ENCODE data around the gene CACNA2D2. TPM values are rescaled to one million over a fixed set of nuclear protein-coding genes. Genes with fewer than 3 reads are reported as not detected.

Gene CACNA2D2
- polyA plus RNA-seq, 1 of the 3 experiments (the other 2 are of a cell fraction) = 1.1 TPM

DNA sequence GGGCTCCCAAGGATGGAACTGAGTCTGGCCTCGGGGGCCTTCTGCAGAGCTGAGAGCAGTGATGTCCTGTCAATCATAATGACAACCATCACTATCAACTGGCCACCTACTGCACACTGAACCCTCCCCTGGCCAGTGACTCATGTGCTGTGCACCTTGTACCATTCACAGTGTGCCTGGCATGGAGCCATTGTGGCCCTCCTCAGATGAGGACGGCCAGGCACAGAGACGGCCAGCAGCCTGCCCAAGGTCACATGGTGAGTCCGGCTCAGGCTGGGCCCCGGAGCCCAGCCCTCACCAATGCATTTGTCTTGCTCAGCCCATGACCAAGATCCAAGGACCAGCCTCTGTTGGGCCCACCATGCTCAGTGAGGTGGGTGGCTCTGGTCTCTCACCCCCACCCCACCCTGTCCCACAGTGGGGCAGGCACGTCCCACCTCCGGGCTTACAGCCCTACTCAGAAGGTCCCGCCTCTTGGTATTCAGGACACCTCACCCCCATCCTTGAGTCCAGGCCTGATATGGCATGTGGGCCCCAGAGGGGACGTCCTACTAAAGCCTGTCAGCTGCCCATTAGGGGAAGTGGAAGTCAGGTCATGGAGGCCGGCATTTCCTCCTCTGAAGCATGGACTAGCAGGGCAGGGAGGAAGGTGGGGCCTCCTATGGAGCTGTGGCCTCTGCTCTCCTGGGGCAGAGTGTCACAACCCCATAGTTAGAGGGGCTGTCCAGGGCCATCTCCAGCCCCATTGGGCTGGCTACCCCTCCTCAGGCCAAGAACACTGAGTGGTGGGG is 108.2 kb downstream of the CACNA2D2 start:
- Histone ChIP-seq H3K79me2 (ENCODE audit: insufficient read depth) (no peaks in the 10 kb centered on the region), H3F3A (replicated peaks; ENCODE audit: insufficient read depth) (no peaks in the 10 kb centered on the region), H3K9me3 (no peaks in the 10 kb centered on the region), H3K36me3 (replicated peaks in 1 of 2; ENCODE audit: control insufficient read depth in 1 of 2, insufficient read depth in 2 of 2, low read length in 1 of 2) (no peaks in the 10 kb centered on the region), H3K4me3 (ENCODE audit: low read depth in 2 of 2, low read length in 1 of 2) (no peak overlapping the region), H3K27ac (ENCODE audit: low read depth in 2 of 2, low read length in 1 of 2) (peak overlapping the region in 1 of 2 experiments; percentile 100; a peak in 1 of 4 replicates), H3K9ac (no peak overlapping the region), H3K9me2 (no peaks in the 10 kb centered on the region), H4K20me1 (ENCODE audit: insufficient read depth) (no peaks in the 10 kb centered on the region), H2AFZ (ENCODE audit: low read depth) (no peak overlapping the region), H3K4me1 (ENCODE audit: control insufficient read depth in 1 of 2, insufficient read depth in 2 of 2, low read depth in 1 of 2, low read length in 1 of 2) (peaks cover 0 to 94% of the 10 kb centered on the region in 2 experiments; a peak in 2 of 4 replicates), H3K27me3 (ENCODE audit: insufficient read depth) (peaks cover 19% of the 10 kb centered on the region; the same call in 1 of the 2 replicates), H3K4me2 (no peak overlapping the region)
- POLR2A ChIA-PET = no interaction called here
- WGBS (ENCODE audit: low lambda C conversion rate) = 75% methylated on average over 6 of the region's 10 CpGs
- TF ChIP-seq RAD21 (IDR thresholded peaks at IDR 0.05; ENCODE audit: low read length) (no peak), FOXJ3 (CRISPR knock-in tag; IDR thresholded peaks at IDR 0.05) (no peak), TEAD4 (IDR thresholded peaks at IDR 0.05; ENCODE audit: borderline replicate concordance, insufficient read depth) (no peak), RXRA (IDR thresholded peaks at IDR 0.05; ENCODE audit: borderline replicate concordance, low read depth) (no peak)
- TF ChIP-seq, protein P1, sequence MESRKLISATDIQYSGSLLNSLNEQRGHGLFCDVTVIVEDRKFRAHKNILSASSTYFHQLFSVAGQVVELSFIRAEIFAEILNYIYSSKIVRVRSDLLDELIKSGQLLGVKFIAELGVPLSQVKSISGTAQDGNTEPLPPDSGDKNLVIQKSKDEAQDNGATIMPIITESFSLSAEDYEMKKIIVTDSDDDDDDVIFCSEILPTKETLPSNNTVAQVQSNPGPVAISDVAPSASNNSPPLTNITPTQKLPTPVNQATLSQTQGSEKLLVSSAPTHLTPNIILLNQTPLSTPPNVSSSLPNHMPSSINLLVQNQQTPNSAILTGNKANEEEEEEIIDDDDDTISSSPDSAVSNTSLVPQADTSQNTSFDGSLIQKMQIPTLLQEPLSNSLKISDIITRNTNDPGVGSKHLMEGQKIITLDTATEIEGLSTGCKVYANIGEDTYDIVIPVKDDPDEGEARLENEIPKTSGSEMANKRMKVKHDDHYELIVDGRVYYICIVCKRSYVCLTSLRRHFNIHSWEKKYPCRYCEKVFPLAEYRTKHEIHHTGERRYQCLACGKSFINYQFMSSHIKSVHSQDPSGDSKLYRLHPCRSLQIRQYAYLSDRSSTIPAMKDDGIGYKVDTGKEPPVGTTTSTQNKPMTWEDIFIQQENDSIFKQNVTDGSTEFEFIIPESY (IDR thresholded peaks at IDR 0.05; ENCODE audit: borderline replicate concordance, low read depth) = no peak
- TF ChIP-seq, protein P2, sequence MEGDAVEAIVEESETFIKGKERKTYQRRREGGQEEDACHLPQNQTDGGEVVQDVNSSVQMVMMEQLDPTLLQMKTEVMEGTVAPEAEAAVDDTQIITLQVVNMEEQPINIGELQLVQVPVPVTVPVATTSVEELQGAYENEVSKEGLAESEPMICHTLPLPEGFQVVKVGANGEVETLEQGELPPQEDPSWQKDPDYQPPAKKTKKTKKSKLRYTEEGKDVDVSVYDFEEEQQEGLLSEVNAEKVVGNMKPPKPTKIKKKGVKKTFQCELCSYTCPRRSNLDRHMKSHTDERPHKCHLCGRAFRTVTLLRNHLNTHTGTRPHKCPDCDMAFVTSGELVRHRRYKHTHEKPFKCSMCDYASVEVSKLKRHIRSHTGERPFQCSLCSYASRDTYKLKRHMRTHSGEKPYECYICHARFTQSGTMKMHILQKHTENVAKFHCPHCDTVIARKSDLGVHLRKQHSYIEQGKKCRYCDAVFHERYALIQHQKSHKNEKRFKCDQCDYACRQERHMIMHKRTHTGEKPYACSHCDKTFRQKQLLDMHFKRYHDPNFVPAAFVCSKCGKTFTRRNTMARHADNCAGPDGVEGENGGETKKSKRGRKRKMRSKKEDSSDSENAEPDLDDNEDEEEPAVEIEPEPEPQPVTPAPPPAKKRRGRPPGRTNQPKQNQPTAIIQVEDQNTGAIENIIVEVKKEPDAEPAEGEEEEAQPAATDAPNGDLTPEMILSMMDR (IDR thresholded peaks at IDR 0.05) = no peak
- DNase-seq = no peak
- CTCF ChIA-PET = interaction anchor here (0.8 to 4.3 kb wide), 6 partner anchors 11 to 147 kb away, joined by 3 to 15 read pairs (median 3); no protein-coding TSS in a partner anchor

DNA sequence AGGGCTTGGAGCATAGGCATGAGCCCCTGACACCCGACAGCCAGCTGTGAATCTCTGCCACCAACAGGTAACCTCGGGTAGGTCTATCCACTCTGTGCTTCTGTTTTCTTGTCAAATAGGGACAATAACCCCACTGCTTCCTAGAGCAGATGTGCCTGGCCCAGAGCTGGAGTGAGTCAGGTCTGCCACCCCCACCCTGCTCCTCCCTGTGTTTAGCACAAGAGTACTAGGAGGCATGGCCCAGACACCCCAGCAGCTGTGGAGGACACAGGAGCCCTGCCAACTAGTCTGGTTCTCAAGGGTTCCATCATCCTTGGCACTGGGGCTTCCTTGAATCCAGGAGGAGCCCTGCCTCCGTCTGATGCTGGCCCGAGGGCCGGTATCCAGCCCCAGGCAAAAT is 110.4 kb downstream of the CACNA2D2 start:
- Histone ChIP-seq H3K27ac (ENCODE audit: low read depth in 2 of 2, low read length in 1 of 2) (peak overlapping the region in 1 of 2 experiments; percentile 100; a peak in 2 of 4 replicates), H3K4me2 (no peak overlapping the region), H3K79me2 (ENCODE audit: insufficient read depth) (no peaks in the 10 kb centered on the region), H3F3A (replicated peaks; ENCODE audit: insufficient read depth) (no peaks in the 10 kb centered on the region), H3K9ac (no peak overlapping the region), H4K20me1 (ENCODE audit: insufficient read depth) (no peaks in the 10 kb centered on the region), H3K4me3 (ENCODE audit: low read depth in 2 of 2, low read length in 1 of 2) (no peak overlapping the region), H2AFZ (ENCODE audit: low read depth) (no peak overlapping the region), H3K9me3 (no peaks in the 10 kb centered on the region), H3K36me3 (replicated peaks in 1 of 2; ENCODE audit: control insufficient read depth in 1 of 2, insufficient read depth in 2 of 2, low read length in 1 of 2) (no peaks in the 10 kb centered on the region), H3K4me1 (ENCODE audit: control insufficient read depth in 1 of 2, insufficient read depth in 2 of 2, low read depth in 1 of 2, low read length in 1 of 2) (peaks cover 0 to 95% of the 10 kb centered on the region in 2 experiments; a peak in 2 of 4 replicates), H3K9me2 (no peaks in the 10 kb centered on the region), H3K27me3 (ENCODE audit: insufficient read depth) (no peaks in the 10 kb centered on the region)
- CTCF ChIA-PET = interaction anchor here (0.9 to 11.5 kb wide), 9 partner anchors 13 to 150 kb away, joined by 3 to 128 read pairs (median 15); no protein-coding TSS in a partner anchor
- 51% methylated on average over 5 of the region's 5 CpGs for WGBS (ENCODE audit: low lambda C conversion rate)
- POLR2A ChIA-PET = interaction anchor here (1.0 kb wide), 1 partner anchor 12 kb away, joined by 3 read pairs; no protein-coding TSS in a partner anchor
- DNase-seq = no peak
- TF ChIP-seq RCOR1 (IDR thresholded peaks at IDR 0.05; ENCODE audit: low read length) (no peak), EZH2phosphoT487 (IDR thresholded peaks at IDR 0.05; ENCODE audit: borderline replicate concordance, low read depth) (no peak), FOSL2 (IDR thresholded peaks at IDR 0.05; ENCODE audit: borderline replicate concordance, low read depth) (no peak), SIN3A (IDR thresholded peaks at IDR 0.05; ENCODE audit: borderline replicate concordance, low read depth, low read length) (no peak), POLR2AphosphoS5 (IDR thresholded peaks at IDR 0.05; ENCODE audit: low read depth, low read length) (no peak), ELF1 (IDR thresholded peaks at IDR 0.05) (no peak)
- TF ChIP-seq, protein P3, sequence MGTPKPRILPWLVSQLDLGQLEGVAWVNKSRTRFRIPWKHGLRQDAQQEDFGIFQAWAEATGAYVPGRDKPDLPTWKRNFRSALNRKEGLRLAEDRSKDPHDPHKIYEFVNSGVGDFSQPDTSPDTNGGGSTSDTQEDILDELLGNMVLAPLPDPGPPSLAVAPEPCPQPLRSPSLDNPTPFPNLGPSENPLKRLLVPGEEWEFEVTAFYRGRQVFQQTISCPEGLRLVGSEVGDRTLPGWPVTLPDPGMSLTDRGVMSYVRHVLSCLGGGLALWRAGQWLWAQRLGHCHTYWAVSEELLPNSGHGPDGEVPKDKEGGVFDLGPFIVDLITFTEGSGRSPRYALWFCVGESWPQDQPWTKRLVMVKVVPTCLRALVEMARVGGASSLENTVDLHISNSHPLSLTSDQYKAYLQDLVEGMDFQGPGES (IDR thresholded peaks at IDR 0.05; ENCODE audit: low read depth, low read length) = no peak
- TF ChIP-seq, protein P2 (IDR thresholded peaks at IDR 0.05) = no peak
- TF ChIP-seq, protein P4, sequence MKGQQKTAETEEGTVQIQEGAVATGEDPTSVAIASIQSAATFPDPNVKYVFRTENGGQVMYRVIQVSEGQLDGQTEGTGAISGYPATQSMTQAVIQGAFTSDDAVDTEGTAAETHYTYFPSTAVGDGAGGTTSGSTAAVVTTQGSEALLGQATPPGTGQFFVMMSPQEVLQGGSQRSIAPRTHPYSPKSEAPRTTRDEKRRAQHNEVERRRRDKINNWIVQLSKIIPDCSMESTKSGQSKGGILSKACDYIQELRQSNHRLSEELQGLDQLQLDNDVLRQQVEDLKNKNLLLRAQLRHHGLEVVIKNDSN (IDR thresholded peaks at IDR 0.05; ENCODE audit: borderline replicate concordance, low read depth) = no peak

All from SK-N-SH (cell line).